H1 (cell line): ENCODE data around the gene CD151. TPM values are rescaled to one million over a fixed set of nuclear protein-coding genes. Genes with fewer than 3 reads are reported as not detected.

ENCODE experiments used
- ATF2 ChIP-seq: IDR thresholded peaks from 2 replicates; pipeline ENCODE4 v1.6.1; 2012; ENCODE audit warnings: low read length, inconsistent platforms
- SIN3A ChIP-seq, 2 experiments: IDR thresholded peaks in 1 of 2; conservative IDR thresholded peaks in 1 of 2; 2 replicates each; pipeline ENCODE4 v1.6.1; 2011 to 2012; ENCODE audit warnings: low read length in 2 of 2, improper control_type of control experiment in 1 of 2, low read depth in 1 of 2, mild to moderate bottlenecking in 1 of 2
- USF2 ChIP-seq: IDR thresholded peaks from 2 replicates; pipeline ENCODE4 v1.6.1; 2011; ENCODE audit warnings: low read length, improper control_type of control experiment
- polyA plus RNA-seq, 7 experiments: library from polyadenylated mRNA; depleted of rRNA in 3 of 7; stranded (reverse) in 5 of 7; unstranded in 2 of 7; fragments of >200 nt in 5 of 7; fragments of 200-250 nt in 2 of 7; gene quantifications; 1 replicate in 5 of 7; 2 replicates in 1 of 7; 4 replicates in 1 of 7; pipeline versions ENCODE4 v1.2.1 to v1.2.3, GENCODE V29; 2011 to 2013; ENCODE audit warnings: missing spikeins in 2 of 7, mixed read lengths in 2 of 7
- total RNA-seq: library from RNA; stranded (reverse); fragmentation: NEBNext Ultra II Directional; extraction: Animal tissue kit (Norgen Biotek cat#: 25700); gene quantifications from 2 replicates; pipeline ENCODE4 v1.2.1, GENCODE V29; 2021

CD151 gene
- total and polyA plus RNA-seq, 2 of the 8 experiments (the other 6 are each of a cell fraction or from before 2014, with no cell fraction given), result 101 to 212 TPM

GRCh38 chr11:791658-792534, 40.9 kb upstream of the CD151 start (continued):
- TF ChIP-seq ATF2 (no peak), SIN3A (conservative IDR thresholded peaks at IDR 0.05 in 1 of 2, IDR thresholded peaks at IDR 0.05 in 1 of 2; ENCODE audit: low read depth in 1 of 2, low read length in 2 of 2) (no peak), USF2 (no peak)
